Right lobe of liver (tissue), 6 donors: ENCODE data around the gene TMEM151A. TPM values are rescaled to one million over a fixed set of nuclear protein-coding genes. Genes with fewer than 3 reads are reported as not detected.

Experiments used
- ATAC-seq, 4 donors: fragments of 200-7000 bp; cut with Tn5 transposase; one replicate each; pipeline ENCODE4 v1.9.1; 2020; ENCODE audit warnings: mild to moderate bottlenecking in 4 of 4, moderate library complexity in 4 of 4
- DNase-seq, 3 donors: peaks; one replicate each; pipeline ENCODE4 v3.0.0-alpha.2; 2020
- H3K27ac ChIP-seq, 3 donors: fragments of 200-600 bp; one replicate each; pipeline ENCODE4 v1.8.0; 2022
- H3K27me3 ChIP-seq, 2 donors: fragments of 200-600 bp; one replicate each; pipeline ENCODE4 v1.8.0; 2022
- H3K36me3 ChIP-seq, 4 donors: fragments of 200-600 bp; sonication (generic) in 1 of 4; one replicate each; pipeline versions ENCODE4 v1.5.1 to v1.8.0; 2017 to 2022; ENCODE audit warnings: control low read depth in 1 of 4
- H3K4me1 ChIP-seq, 4 donors: fragments of 200-600 bp; sonication (generic) in 1 of 4; one replicate each; pipeline versions ENCODE4 v1.5.1 to v1.8.0; 2017 to 2022; ENCODE audit warnings: control low read depth in 1 of 4
- H3K4me3 ChIP-seq, 3 donors: fragments of 200-600 bp; one replicate each; pipeline ENCODE4 v1.8.0; 2022
- H3K9me3 ChIP-seq, 4 donors: fragments of 200-600 bp; sonication (generic) in 1 of 4; one replicate each; pipeline versions ENCODE4 v1.5.1 to v1.8.0; 2017 to 2022; ENCODE audit warnings: control low read depth in 1 of 4
- CTCF ChIP-seq, 4 donors: fragments of 200-600 bp in 3 of 4; fragments of 450-650 bp in 1 of 4; IDR thresholded peaks; one replicate each; pipeline versions ENCODE4 v1.5.1 to v1.8.0; 2016 to 2022; ENCODE audit warnings: antibody characterized with exemption in 4 of 4, mild to moderate bottlenecking in 2 of 4
- POLR2A ChIP-seq: fragments of 450-650 bp; IDR thresholded peaks from one replicate; pipeline ENCODE4 v1.6.1; 2017; ENCODE audit warnings: antibody characterized with exemption, mild to moderate bottlenecking
- WGBS: methylation state at CpG from one replicate; pipeline ENCODE4 v1.1.6; 2018; ENCODE audit warnings: low coverage, low lambda C conversion rate; ENCODE audit not compliant: insufficient coverage; ENCODE audit errors: missing lambda C conversion rate; 5-methylcytosine and 5-hydroxymethylcytosine counted together
- intact Hi-C, 2 donors: fragments of 100-400 bp; cut with DNase I; formaldehyde crosslinking; loops; one replicate each; pipeline versions ENCODE4 v1.11.2 to v1.14.1; 2022
- total RNA-seq, 6 experiments: library from RNA; depleted of rRNA in 2 of 6; stranded (reverse); fragments of >200 nt in 2 of 6; fragmentation: NEBNext Ultra II Directional in 3 of 6; extraction: Animal tissue kit (Norgen Biotek cat#: 25700) in 3 of 6; gene quantifications; one replicate each; pipeline versions ENCODE4 v1.1.0 to v1.2.4, GENCODE V29; 2016 to 2023
- donor health status: DM: no; HTN: yes; CAD: no.
- donor health status: DM: no; HTN: no; CAD: no.
- donor health status: DM: no; HTN: no; CAD: no.
- donor health status: DM: no; HTN: yes; CAD: no.
- donor health status: DM: no; HTN: yes; CAD: no.

The TMEM151A gene
- total RNA-seq, 6 experiments from 2014 or later: 0.13 to 0.86 (median 0.45) TPM; not detected in 2

DNA sequence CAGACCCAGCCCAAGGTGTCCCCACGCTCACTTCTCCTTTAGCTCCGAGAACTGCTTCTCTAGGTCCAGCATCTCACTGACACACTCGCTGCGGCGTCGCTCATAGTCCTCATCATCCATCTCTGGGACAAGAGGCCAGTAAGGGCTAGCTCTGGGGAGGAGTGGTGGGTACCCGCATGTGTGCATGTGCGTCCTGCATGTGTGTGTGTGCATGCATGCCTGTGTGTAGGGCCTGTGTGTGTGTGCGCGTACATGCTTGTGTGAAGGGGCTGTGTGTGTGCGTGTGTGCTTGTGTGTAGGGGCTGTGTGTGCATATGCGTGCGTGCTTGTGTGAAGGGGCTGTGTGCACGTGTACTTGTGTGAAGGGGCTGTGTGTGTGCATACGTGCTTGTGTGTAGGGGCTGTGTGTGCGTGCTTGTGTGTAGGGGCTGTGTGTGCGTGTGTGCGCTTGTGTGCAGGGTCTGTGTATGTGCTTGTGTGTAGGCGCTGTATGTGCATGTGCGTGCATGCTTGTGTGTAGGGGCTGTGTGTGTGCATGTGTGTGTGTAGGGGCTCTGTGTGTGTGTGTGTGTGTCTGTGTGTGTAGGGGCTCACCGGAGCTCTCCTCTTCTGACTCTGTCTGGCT lies 49.9 kb downstream of the TMEM151A start:
- H3K9me3 ChIP-seq: no peaks in the 10 kb centered on the region
- intact Hi-C loops: no loop called here
- peaks cover 0 to 24% (median 11%) of the 10 kb centered on the region in 4 donors for H3K4me1 ChIP-seq
- 89% methylated on average over 16 of the region's 21 CpGs for WGBS
- TF ChIP-seq POLR2A (no peak), CTCF (IDR thresholded peaks at IDR 0.05) (no peak)
- peaks cover 0 to 23% (median 4%) of the 10 kb centered on the region in 4 donors for H3K36me3 ChIP-seq
- peak in 1 of 3 donors; percentile 48 for DNase-seq
- ATAC-seq: no peak
- H3K4me3 ChIP-seq: no peak overlapping the region
- H3K27ac ChIP-seq: no peak overlapping the region
- no peaks in the 10 kb centered on the region for H3K27me3 ChIP-seq

- no peak overlapping the region for H3K4me3 ChIP-seq
- ATAC-seq: no peak
- H3K9me3 ChIP-seq: no peaks in the 10 kb centered on the region
- no peaks in the 10 kb centered on the region for H3K27me3 ChIP-seq
- TF ChIP-seq CTCF (IDR thresholded peaks at IDR 0.05) (no peak), POLR2A (no peak)
- H3K4me1 ChIP-seq: peaks cover 0 to 29% (median 11%) of the 10 kb centered on the region in 4 donors
- intact Hi-C loops: no loop called here
- peaks cover 0 to 23% (median 4%) of the 10 kb centered on the region in 4 donors for H3K36me3 ChIP-seq
- no peak overlapping the region for H3K27ac ChIP-seq
- 86% methylated on average over 8 of the region's 8 CpGs for WGBS
- DNase-seq: peak in 1 of 3 donors; percentile 15
Observed at GRCh38 chr11:66343176-66343575, 51.5 kb downstream of the TMEM151A start.

DNA sequence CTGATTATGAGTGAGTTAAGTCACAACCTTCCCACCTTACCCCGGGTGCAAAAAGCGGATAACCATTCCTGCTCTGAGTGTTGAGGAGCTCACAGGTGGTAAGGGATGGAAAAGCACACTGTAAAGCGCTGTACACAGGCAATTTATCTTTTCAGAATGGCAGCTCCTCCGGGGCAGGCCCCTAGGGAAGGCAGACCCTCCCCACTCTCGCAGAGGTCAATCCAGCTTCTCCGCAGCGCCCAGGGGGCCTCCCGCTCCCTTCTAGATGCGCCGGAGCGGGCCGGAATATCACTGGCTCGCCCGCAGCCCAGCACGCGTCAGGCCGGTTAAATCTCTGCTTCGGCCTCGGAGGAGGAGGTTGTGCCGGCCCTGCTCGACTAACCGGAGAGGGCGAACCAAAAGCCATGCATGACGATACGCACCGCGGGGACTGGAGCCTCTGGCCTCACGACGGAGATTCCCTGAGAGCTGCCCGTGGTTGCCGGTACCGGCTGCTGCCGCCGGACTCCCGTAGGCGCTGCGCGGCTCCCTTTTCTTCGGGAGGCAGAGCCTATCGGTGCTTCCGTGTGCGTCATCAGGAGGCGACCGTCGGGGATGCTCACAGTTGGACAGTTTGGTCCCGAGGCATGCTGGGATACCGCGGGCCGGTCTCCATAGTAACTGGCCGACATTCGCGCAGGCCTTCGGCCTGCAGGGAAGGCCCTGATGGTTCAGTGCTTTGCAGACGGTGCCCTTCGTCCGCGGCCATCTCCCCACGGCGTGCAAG lies 53.0 kb downstream of the TMEM151A start, which contains the start of gene BRMS1:
BRMS1 (minus strand) TSS at position 555 of the 766 bp plus-strand sequence. CDS start 2,870 bp downstream, outside the sequence.
- peaks cover 0 to 17% (median 4%) of the 10 kb centered on the region in 4 donors for H3K36me3 ChIP-seq
- H3K4me1 ChIP-seq: peaks cover 0 to 43% (median 13%) of the 10 kb centered on the region in 4 donors
- TF ChIP-seq CTCF (IDR thresholded peaks at IDR 0.05) (peak; percentile 5 to 30 (median 16)), POLR2A (peak; percentile 82)
- H3K27me3 ChIP-seq: no peaks in the 10 kb centered on the region
- H3K27ac ChIP-seq: peak within 1 kb of the TSS; percentile 11 to 64 (median 52)
- intact Hi-C loops: no loop called here
- H3K9me3 ChIP-seq: no peaks in the 10 kb centered on the region
- DNase-seq (peak; percentile 99), ATAC-seq (peak; percentile 83 to 87 (median 85))
- peak within 1 kb of the TSS; percentile 92 to 100 (median 96) for H3K4me3 ChIP-seq
- under 1% methylated on average over 23 of the region's 59 CpGs for WGBS

DNA sequence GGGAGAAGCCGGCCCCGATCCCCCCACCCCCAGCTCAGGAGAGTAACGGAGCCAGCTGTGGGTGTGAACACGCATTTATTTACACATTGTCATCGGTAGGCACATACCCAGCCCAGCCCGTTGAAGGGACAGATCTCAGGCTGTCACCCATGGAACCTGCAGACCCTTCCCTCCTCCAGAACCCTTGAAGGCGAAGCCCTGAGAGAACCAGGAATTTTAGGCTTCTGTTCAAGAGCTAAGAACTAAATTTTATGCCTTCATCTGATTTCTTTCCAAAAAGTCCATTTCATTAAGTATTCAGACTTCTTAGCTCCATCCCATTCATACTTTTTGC lies 53.6 kb downstream of the TMEM151A start:
- ATAC-seq (no peak), DNase-seq (no peak)
- TF ChIP-seq POLR2A (no peak), CTCF (IDR thresholded peaks at IDR 0.05) (no peak)
- H3K36me3 ChIP-seq: peaks cover 0 to 12% (median 4%) of the 10 kb centered on the region in 4 donors
- WGBS: 2% methylated on average over 6 of the region's 7 CpGs
- no peaks in the 10 kb centered on the region for H3K9me3 ChIP-seq
- peak overlapping the region; percentile 92 to 100 (median 96) for H3K4me3 ChIP-seq
- H3K27me3 ChIP-seq: no peaks in the 10 kb centered on the region
- H3K27ac ChIP-seq: peak overlapping the region in 2 of 3 donors; percentile 11 to 33
- intact Hi-C loops: no loop called here
- peaks cover 0 to 48% (median 15%) of the 10 kb centered on the region in 4 donors for H3K4me1 ChIP-seq

Other genes starting within 250 kb of the TMEM151A start
- not detected for gene GAL3ST3, start 242.7 kb upstream of the TMEM151A start, total RNA-seq
- gene SF3B2, start 239.5 kb upstream of the TMEM151A start, total RNA-seq: 10 to 100 TPM; 52.2 to 85.4 (median 67.2) TPM
- 10 to 100 TPM in 4 of 6 experiments, 1 to 10 TPM in 2; 5.8 to 23.7 (median 12.5) TPM for gene PACS1, start 221.6 kb upstream of the TMEM151A start, total RNA-seq
- 10 to 100 TPM in 1 of 6 experiments, 1 to 10 TPM in 5; 3.8 to 11.5 (median 6.3) TPM for gene KLC2, start 34.2 kb upstream of the TMEM151A start, total RNA-seq
- 10 to 100 TPM; 52.3 to 69.0 (median 59.6) TPM for gene RAB1B, start 23.3 kb upstream of the TMEM151A start, total RNA-seq
- gene CNIH2, start 13.7 kb upstream of the TMEM151A start, total RNA-seq: under 1 TPM in 2 of 6 experiments, not detected in 4; 0.26 to 0.51 TPM
- 100 to 1,000 TPM in 3 of 6 experiments, 10 to 100 TPM in 3; 75.0 to 170 (median 97.9) TPM for gene YIF1A, start 2.8 kb upstream of the TMEM151A start, total RNA-seq
- 1 to 10 TPM in 3 of 6 experiments, under 1 TPM in 3; 0.37 to 3.2 (median 0.94) TPM for gene CD248, start 25.1 kb downstream of the TMEM151A start, total RNA-seq
- gene RIN1, start 44.5 kb downstream of the TMEM151A start, total RNA-seq: 1 to 10 TPM in 3 of 6 experiments, under 1 TPM in 3; 0.46 to 1.8 (median 0.94) TPM
- 10 to 100 TPM in 5 of 6 experiments, 1 to 10 TPM in 1; 8.2 to 31.9 (median 12.1) TPM for gene BRMS1, start 53.2 kb downstream of the TMEM151A start, total RNA-seq
- 10 to 100 TPM in 5 of 6 experiments, 1 to 10 TPM in 1; 6.3 to 25.4 (median 15.6) TPM for gene B4GAT1, start 55.7 kb downstream of the TMEM151A start, total RNA-seq
- 1 to 10 TPM in 4 of 6 experiments, under 1 TPM in 2; 0.35 to 2.2 (median 1.1) TPM for gene SLC29A2, start 79.9 kb downstream of the TMEM151A start, total RNA-seq
- not detected for gene NPAS4, start 129.1 kb downstream of the TMEM151A start, total RNA-seq
- 10 to 100 TPM; 17.6 to 34.1 (median 28.6) TPM for gene MRPL11, start 147.0 kb downstream of the TMEM151A start, total RNA-seq
- 1 to 10 TPM; 2.0 to 5.3 (median 3.2) TPM for gene PELI3, start 175.0 kb downstream of the TMEM151A start, total RNA-seq
- 10 to 100 TPM; 18.0 to 25.6 (median 22.0) TPM for gene DPP3, start 188.5 kb downstream of the TMEM151A start, total RNA-seq
- 10 to 100 TPM in 4 of 6 experiments, 1 to 10 TPM in 2; 6.2 to 18.1 (median 11.2) TPM for gene BBS1, start 218.7 kb downstream of the TMEM151A start, total RNA-seq